CD4-positive, alpha-beta T cell (primary cell): ENCODE results near the gene OSCP1. TPM values are rescaled to one million over a fixed set of nuclear protein-coding genes. Genes with fewer than 3 reads are reported as not detected.

Source experiments
- ATAC-seq: fragments of 200-7000 bp; cut with Tn5 transposase; one replicate; pipeline ENCODE4 v1.10.0; 2022; ENCODE audit warnings: mild to moderate bottlenecking; ENCODE audit not compliant: poor library complexity
- CTCF ChIA-PET: fragments of 350-600 bp; sonication (Branson Sonifier 250); formaldehyde crosslinking; loops from one replicate; lab custom pipeline; 2021; ENCODE audit warnings: antibody characterized with exemption, inconsistent platforms; lab: Charles Lee
- POLR2A ChIA-PET: fragments of 350-600 bp; sonication (Branson Sonifier 250); formaldehyde crosslinking; loops from one replicate; lab custom pipeline; 2021; ENCODE audit warnings: antibody characterized with exemption, inconsistent platforms; lab: Charles Lee
- DNase-seq, 14 experiments: peaks; one replicate each; pipeline ENCODE4 v3.0.0-alpha.2; 2013 to 2020; ENCODE audit warnings: mixed read lengths in 2 of 14
- H3K27ac ChIP-seq, 2 donors: one replicate each; pipeline versions ENCODE4 v1.5.1 to v1.7.0; 2013; ENCODE audit warnings: low read length in 2 of 2, low read depth in 1 of 2, mild to moderate bottlenecking in 1 of 2
- H3K27me3 ChIP-seq, 2 experiments: 1 replicate in 1 of 2; 2 replicates in 1 of 2; pipeline versions ENCODE4 v1.6.1 to v1.7.0; 2013; ENCODE audit warnings: low read length in 2 of 2, control low read depth in 1 of 2, mild to moderate bottlenecking in 1 of 2, moderate library complexity in 1 of 2; ENCODE audit not compliant: insufficient read depth in 2 of 2, control insufficient read depth in 1 of 2
- H3K36me3 ChIP-seq: one replicate; pipeline ENCODE4 v1.6.1; 2013; ENCODE audit warnings: low read length, control low read depth; ENCODE audit not compliant: insufficient read depth
- H3K4me1 ChIP-seq: one replicate; pipeline ENCODE4 v1.6.1; 2013; ENCODE audit warnings: low read length, control low read depth; ENCODE audit not compliant: insufficient read depth
- H3K4me3 ChIP-seq: one replicate; pipeline ENCODE4 v1.5.1; 2013; ENCODE audit warnings: mild to moderate bottlenecking, low read length, moderate library complexity
- H3K9me3 ChIP-seq, 2 experiments: 1 replicate in 1 of 2; 2 replicates in 1 of 2; pipeline versions ENCODE4 v1.6.1 to v1.7.0; 2013; ENCODE audit warnings: low read length in 2 of 2, mild to moderate bottlenecking in 2 of 2, control low read depth in 1 of 2, moderate library complexity in 1 of 2; ENCODE audit not compliant: control insufficient read depth in 1 of 2, insufficient read depth in 1 of 2
- H3K27ac Mint-ChIP-seq: one replicate; pipeline ENCODE4 v1.8.0; 2020; ENCODE audit warnings: mixed read lengths
- H3K27me3 Mint-ChIP-seq: one replicate; pipeline ENCODE4 v1.8.0; 2021; ENCODE audit warnings: mixed read lengths
- H3K36me3 Mint-ChIP-seq: one replicate; pipeline ENCODE4 v1.8.0; 2021; ENCODE audit warnings: low read depth, mixed read lengths
- H3K4me1 Mint-ChIP-seq: one replicate; pipeline ENCODE4 v1.8.0; 2021; ENCODE audit warnings: low read depth, mixed read lengths
- H3K4me3 Mint-ChIP-seq: one replicate; pipeline ENCODE4 v1.8.0; 2020; ENCODE audit warnings: mild to moderate bottlenecking, mixed read lengths
- H3K9me3 Mint-ChIP-seq: one replicate; pipeline ENCODE4 v1.8.0; 2020; ENCODE audit warnings: mixed read lengths
- CTCF ChIP-seq: fragments of 200-600 bp; IDR thresholded peaks from one replicate; pipeline ENCODE4 v1.8.0; 2022; ENCODE audit warnings: antibody characterized with exemption, mild to moderate bottlenecking
- intact Hi-C, 2 experiments: fragments of 100-400 bp; cut with DNase I in 1 of 2; cut with micrococcal nuclease in 1 of 2; formaldehyde crosslinking; loops; one replicate each; pipeline versions ENCODE4 v1.15.1 to v1.9.0; 2023 to 2025; cut with DNase I, micrococcal nuclease
- total RNA-seq, 174 experiments: library from RNA in 2 of 174; stranded (reverse) in 2 of 174; gene quantifications; one replicate each; pipeline ENCODE4 v1.2.3 and lab custom pipeline; 2021 to 2026

The OSCP1 gene
- total RNA-seq, 2 experiments from 2014 or later: 0.82 to 2.4 TPM

- intact Hi-C loops: loop anchor here (1.0 to 5.0 kb wide), 6 partner anchors 11 to 299 kb away; partner anchors contain the start of genes LSM10 (in 2 of the 2), ADPRS (in 1 of the 2), THRAP3 (in 1 of the 2) and TRAPPC3 (in 1 of the 2)
- H3K4me3 ChIP-seq: peak overlapping the region; percentile 59
- no peaks in the 10 kb centered on the region for H3K9me3 Mint-ChIP-seq
- TF ChIP-seq CTCF: no peak
- H3K27me3 Mint-ChIP-seq: no peaks in the 10 kb centered on the region
- H3K36me3 Mint-ChIP-seq: peaks cover 51% of the 10 kb centered on the region
- H3K36me3 ChIP-seq: peaks cover 23% of the 10 kb centered on the region
- no peaks in the 10 kb centered on the region for H3K9me3 ChIP-seq
- H3K27me3 ChIP-seq: no peaks in the 10 kb centered on the region
- peak overlapping the region; percentile 89 for H3K4me3 Mint-ChIP-seq
- ATAC-seq (peak; percentile 53), DNase-seq (peak; percentile 57 to 95 (median 82))
- peak overlapping the region; percentile 98 for H3K27ac Mint-ChIP-seq
- peaks cover 47% of the 10 kb centered on the region for H3K4me1 ChIP-seq
- ChIA-PET CTCF (interaction anchor here (0.6 to 2.3 kb wide), 13 partner anchors 11 to 237 kb away, joined by 3 to 18 read pairs (median 5); partner anchors contain the start of genes LSM10, SH3D21 and TRAPPC3), POLR2A (interaction anchor here (0.8 to 5.1 kb wide), 14 partner anchors 9 to 1093 kb away, joined by 3 to 58 read pairs (median 6); partner anchors contain the start of genes LSM10, MRPS15, OSCP1 and TRAPPC3)
- peaks cover 51% of the 10 kb centered on the region for H3K4me1 Mint-ChIP-seq
- peak overlapping the region; percentile 90 to 91 for H3K27ac ChIP-seq
Observed at GRCh38 chr1:36386265-36387140, 63.7 kb downstream of the OSCP1 start.

GRCh38 chr1:36385410-36386264 lies 64.6 kb downstream of the OSCP1 start, which contains the start of gene STK40:
Gene STK40 (minus strand): TSS chr1:36385924. CDS start chr1:36361332, 24,592 bp downstream.
- ChIA-PET CTCF (interaction anchor here (0.6 to 2.3 kb wide), 11 partner anchors 12 to 236 kb away, joined by 4 to 18 read pairs (median 6); partner anchors contain the start of genes LSM10, SH3D21 and TRAPPC3), POLR2A (interaction anchor here (0.7 to 5.1 kb wide), 18 partner anchors 11 to 237 kb away, joined by 3 to 58 read pairs (median 6); partner anchors contain the start of genes LSM10, MRPS15, OSCP1 and SH3D21)
- H3K4me1 ChIP-seq: peaks cover 56% of the 10 kb centered on the region
- H3K36me3 ChIP-seq: peaks cover 19% of the 10 kb centered on the region
- Mint-ChIP-seq H3K4me1 (peaks cover 59% of the 10 kb centered on the region), H3K27ac (peak within 1 kb of the TSS; percentile 98), H3K4me3 (peak within 1 kb of the TSS; percentile 89), H3K36me3 (peaks cover 43% of the 10 kb centered on the region), H3K27me3 (no peaks in the 10 kb centered on the region), H3K9me3 (no peaks in the 10 kb centered on the region)
- intact Hi-C loops: loop anchor here (1.0 to 5.0 kb wide), 7 partner anchors 12 to 298 kb away; partner anchors contain the start of genes LSM10 (in 2 of the 2), ADPRS (in 1 of the 2), THRAP3 (in 1 of the 2) and TRAPPC3 (in 1 of the 2)
- H3K4me3 ChIP-seq: peak within 1 kb of the TSS; percentile 72
- peak within 1 kb of the TSS; percentile 92 for H3K27ac ChIP-seq
- peak; percentile 97 to 99 (median 98) for DNase-seq
- no peaks in the 10 kb centered on the region for H3K9me3 ChIP-seq
- no peak for TF ChIP-seq CTCF
- ATAC-seq: peak; percentile 84
- no peaks in the 10 kb centered on the region for H3K27me3 ChIP-seq
